Measurements from ENCODE around the gene GIT1. TPM values are rescaled to one million over a fixed set of nuclear protein-coding genes. Genes with fewer than 3 reads are reported as not detected.
A peak's percentile ranks its signal among the peaks of the same experiment; 100 is the strongest.

The GIT1 gene
- total and polyA plus RNA-seq, 2 experiments from 2014 or later, result 20.0 to 46.3 TPM

GRCh38 chr17:29567554-29568330 is 21.7 kb downstream of the GIT1 start:
- Histone ChIP-seq H3K4me3 (peak overlapping the region; percentile 80), H4K20me1 (ENCODE audit: insufficient read depth, poor library complexity, severe bottlenecking) (no peaks in the 10 kb centered on the region), H3K36me3 (replicated peaks; ENCODE audit: insufficient read depth, low read depth) (no peaks in the 10 kb centered on the region), H3K27me3 (no peaks in the 10 kb centered on the region), H3K9me3 (ENCODE audit: low read depth) (no peaks in the 10 kb centered on the region), H3K4me1 (ENCODE audit: insufficient read depth) (peaks cover 38% of the 10 kb centered on the region), H3K4me2 (peak overlapping the region; percentile 95), H3K79me2 (peaks cover 29% of the 10 kb centered on the region), H2AFZ (peak overlapping the region; percentile 80), H3K27ac (peak overlapping the region; percentile 90), H3K9me2 (replicated peaks; ENCODE audit: insufficient read depth) (no peaks in the 10 kb centered on the region)
- no peak for TF ChIP-seq EZH2 (IDR thresholded peaks at IDR 0.05; ENCODE audit: borderline replicate concordance)
- TF ChIP-seq EZH2phosphoT487 (IDR thresholded peaks at IDR 0.05; ENCODE audit: low read depth, severe bottlenecking, unreplicated experiment), result no peak
- TF ChIP-seq CTCF (IDR thresholded peaks at IDR 0.05; ENCODE audit: poor library complexity), result peak; percentile 31
- 2% methylated on average over 62 of the region's 63 CpGs for WGBS (ENCODE audit: low lambda C conversion rate, missing lambda C conversion rate)
- peak; percentile 80 for DNase-seq (ENCODE audit: low spot score)

GRCh38 chr17:29567304-29567553 is 22.2 kb downstream of the GIT1 start:
- peak; percentile 65 for DNase-seq (ENCODE audit: low spot score)
- no peak for TF ChIP-seq EZH2 (IDR thresholded peaks at IDR 0.05; ENCODE audit: borderline replicate concordance)
- Histone ChIP-seq H3K4me3 (peak overlapping the region; percentile 80), H3K27ac (peak overlapping the region; percentile 90), H3K4me2 (peak overlapping the region; percentile 95), H3K79me2 (peaks cover 29% of the 10 kb centered on the region), H3K36me3 (replicated peaks; ENCODE audit: insufficient read depth, low read depth) (no peaks in the 10 kb centered on the region), H3K9me3 (ENCODE audit: low read depth) (no peaks in the 10 kb centered on the region), H4K20me1 (ENCODE audit: insufficient read depth, poor library complexity, severe bottlenecking) (no peaks in the 10 kb centered on the region), H3K4me1 (ENCODE audit: insufficient read depth) (peaks cover 33% of the 10 kb centered on the region), H3K27me3 (no peaks in the 10 kb centered on the region), H3K9me2 (replicated peaks; ENCODE audit: insufficient read depth) (no peaks in the 10 kb centered on the region), H2AFZ (peak overlapping the region; percentile 80)
- WGBS (ENCODE audit: low lambda C conversion rate, missing lambda C conversion rate), result 0% methylated on average over 4 of the region's 27 CpGs

- peak within 1 kb of the TSS; percentile 80 for H2AFZ ChIP-seq
These were observed 22.8 kb downstream of the GIT1 start, which contains the start of gene ABHD15 for GRCh38 chr17:29566473-29567303. TSS of gene ABHD15 (minus strand) at chr17:29567037. CDS start at chr17:29566966, 71 bp downstream.

More at GRCh38 chr17:29566473-29567303, 22.8 kb downstream of the GIT1 start, which contains the start of gene ABHD15:
- TF ChIP-seq CTCF (IDR thresholded peaks at IDR 0.05; ENCODE audit: poor library complexity) (no peak), EZH2phosphoT487 (IDR thresholded peaks at IDR 0.05; ENCODE audit: low read depth, severe bottlenecking, unreplicated experiment) (no peak), EZH2 (IDR thresholded peaks at IDR 0.05; ENCODE audit: borderline replicate concordance) (no peak)
- Histone ChIP-seq H3K9me3 (ENCODE audit: low read depth) (no peaks in the 10 kb centered on the region), H3K4me2 (peak within 1 kb of the TSS; percentile 95), H3K4me3 (peak within 1 kb of the TSS; percentile 80), H3K79me2 (peaks cover 29% of the 10 kb centered on the region), H3K4me1 (ENCODE audit: insufficient read depth) (peaks cover 31% of the 10 kb centered on the region), H3K36me3 (replicated peaks; ENCODE audit: insufficient read depth, low read depth) (no peaks in the 10 kb centered on the region), H4K20me1 (ENCODE audit: insufficient read depth, poor library complexity, severe bottlenecking) (no peaks in the 10 kb centered on the region), H3K9me2 (replicated peaks; ENCODE audit: insufficient read depth) (no peaks in the 10 kb centered on the region), H3K27me3 (no peaks in the 10 kb centered on the region), H3K27ac (peak within 1 kb of the TSS; percentile 90)
- 2% methylated on average over 67 of the region's 94 CpGs for WGBS (ENCODE audit: low lambda C conversion rate, missing lambda C conversion rate)
- DNase-seq (ENCODE audit: low spot score), result peak; percentile 90

Measured in hepatocyte (in vitro differentiated cells).